ENCODE data around the gene MAPKAPK2. TPM values are rescaled to one million over a fixed set of nuclear protein-coding genes. Genes with fewer than 3 reads are reported as not detected.

The MAPKAPK2 gene
- total and polyA plus RNA-seq, 2 donors (not counting 1 experiment from before 2014, with no cell fraction given): 60.3 to 85.8 TPM

DNA sequence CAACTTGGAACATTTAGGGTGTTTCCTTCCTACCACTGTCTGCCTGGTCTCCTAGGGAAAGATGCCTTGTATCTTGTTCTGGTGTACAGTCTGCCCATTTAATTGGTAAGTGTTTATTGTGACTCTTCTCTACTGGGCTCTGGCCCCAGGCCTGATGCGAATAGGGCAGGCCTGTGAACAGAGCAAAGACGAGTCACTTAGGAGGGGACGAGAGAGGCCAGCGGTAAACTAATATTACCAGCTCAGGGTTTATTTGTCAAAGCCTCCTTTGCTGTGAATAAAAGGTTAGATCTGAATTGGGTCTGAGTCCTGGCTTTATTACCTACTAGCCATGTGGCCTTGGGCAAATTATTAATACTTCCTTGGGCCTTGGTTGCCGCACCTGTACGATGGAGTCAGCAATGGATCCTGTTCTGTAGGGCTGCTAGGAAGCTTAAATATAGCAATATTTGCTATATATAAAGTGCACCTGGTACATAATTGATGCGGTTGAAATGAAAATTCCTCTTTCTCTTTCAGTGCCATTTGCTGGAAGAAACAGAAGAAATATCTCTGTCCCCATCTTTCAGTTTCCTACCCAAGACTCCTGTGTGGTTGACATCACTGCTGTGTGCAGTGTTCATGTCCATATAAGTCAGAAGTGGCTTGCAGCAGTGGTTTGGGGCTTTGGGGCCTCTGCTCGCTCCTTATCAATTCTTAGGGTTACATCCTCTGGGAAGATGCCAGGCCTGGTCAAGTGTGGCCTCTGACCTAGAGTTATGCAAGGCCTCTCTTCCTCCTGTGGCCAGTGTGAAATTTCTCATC lies 32.4 kb downstream of the MAPKAPK2 start:
- H3K4me3 ChIP-seq (ENCODE audit: control extremely low read depth in 1 of 5, extremely low read depth in 1 of 5, insufficient read depth in 1 of 5, low read depth in 2 of 5, low read length in 4 of 5): no peak overlapping the region
- H3K27me3 ChIP-seq (replicated peaks in 1 of 4; ENCODE audit: control extremely low read depth in 1 of 4, control insufficient read depth in 3 of 4, insufficient read depth in 4 of 4, low read length in 3 of 4): no peaks in the 10 kb centered on the region
- Mint-ChIP-seq H3K27me3 (no peaks in the 10 kb centered on the region), H3K4me1 (peaks cover 81% of the 10 kb centered on the region), H3K9me3 (ENCODE audit: insufficient read depth) (no peaks in the 10 kb centered on the region), H3K27ac (peak overlapping the region; percentile 81), H3K4me3 (peak overlapping the region; percentile 24)
- TF ChIP-seq, protein P1, sequence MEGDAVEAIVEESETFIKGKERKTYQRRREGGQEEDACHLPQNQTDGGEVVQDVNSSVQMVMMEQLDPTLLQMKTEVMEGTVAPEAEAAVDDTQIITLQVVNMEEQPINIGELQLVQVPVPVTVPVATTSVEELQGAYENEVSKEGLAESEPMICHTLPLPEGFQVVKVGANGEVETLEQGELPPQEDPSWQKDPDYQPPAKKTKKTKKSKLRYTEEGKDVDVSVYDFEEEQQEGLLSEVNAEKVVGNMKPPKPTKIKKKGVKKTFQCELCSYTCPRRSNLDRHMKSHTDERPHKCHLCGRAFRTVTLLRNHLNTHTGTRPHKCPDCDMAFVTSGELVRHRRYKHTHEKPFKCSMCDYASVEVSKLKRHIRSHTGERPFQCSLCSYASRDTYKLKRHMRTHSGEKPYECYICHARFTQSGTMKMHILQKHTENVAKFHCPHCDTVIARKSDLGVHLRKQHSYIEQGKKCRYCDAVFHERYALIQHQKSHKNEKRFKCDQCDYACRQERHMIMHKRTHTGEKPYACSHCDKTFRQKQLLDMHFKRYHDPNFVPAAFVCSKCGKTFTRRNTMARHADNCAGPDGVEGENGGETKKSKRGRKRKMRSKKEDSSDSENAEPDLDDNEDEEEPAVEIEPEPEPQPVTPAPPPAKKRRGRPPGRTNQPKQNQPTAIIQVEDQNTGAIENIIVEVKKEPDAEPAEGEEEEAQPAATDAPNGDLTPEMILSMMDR (IDR thresholded peaks at IDR 0.05): no peak
- TF ChIP-seq EZH2 (IDR thresholded peaks at IDR 0.05; ENCODE audit: borderline replicate concordance, insufficient read depth, low read depth, low read length, poor library complexity, severe bottlenecking): no peak
- H3K9ac ChIP-seq (ENCODE audit: low read length): no peak overlapping the region
- ChIA-PET POLR2A (interaction anchor here (0.6 kb wide), 1 partner anchor 98 kb away, joined by 3 read pairs; no protein-coding TSS in a partner anchor), CTCF (interaction anchor here (0.7 to 13.1 kb wide), 7 partner anchors 8 to 264 kb away, joined by 3 to 145 read pairs (median 5); no protein-coding TSS in a partner anchor)
- WGBS (ENCODE audit: insufficient coverage): 83% methylated on average over 5 of the region's 8 CpGs
- H2AFZ ChIP-seq (ENCODE audit: insufficient read depth, low read depth, low read length, poor library complexity, severe bottlenecking): no peak overlapping the region
- ATAC-seq (ENCODE audit: low read depth): no peak
- H3K79me2 ChIP-seq (ENCODE audit: control insufficient read depth, insufficient read depth, low read length): peaks cover 96% of the 10 kb centered on the region
- H3K4me2 ChIP-seq (replicated peaks; ENCODE audit: low read depth, low read length, poor library complexity, severe bottlenecking): peak overlapping the region; percentile 51
- peaks cover 86% of the 10 kb centered on the region for H4K20me1 ChIP-seq (ENCODE audit: control insufficient read depth, insufficient read depth, low read length, poor library complexity, severe bottlenecking)
- H3K4me1 ChIP-seq (ENCODE audit: control insufficient read depth in 2 of 2, insufficient read depth in 2 of 2, low read length in 2 of 2): peaks cover 70 to 77% of the 10 kb centered on the region in 2 donors
- H3K9me3 ChIP-seq (ENCODE audit: control extremely low read depth in 1 of 3, control insufficient read depth in 2 of 3, insufficient read depth in 1 of 3, low read length in 2 of 3): no peaks in the 10 kb centered on the region
- intact Hi-C loops (cut with micrococcal nuclease): loop anchor here (5.0 kb wide), 1 partner anchor 40 kb away; no protein-coding TSS in a partner anchor
- H3K36me3 ChIP-seq (replicated peaks in 1 of 2; ENCODE audit: control extremely low read depth in 1 of 2, control insufficient read depth in 1 of 2, extremely low read depth in 1 of 2, insufficient read depth in 2 of 2, low read length in 1 of 2): no peaks in the 10 kb centered on the region
- H3K27ac ChIP-seq (ENCODE audit: low read length in 2 of 2): peak overlapping the region; percentile 35 to 75
- DNase-seq: peak; percentile 49

DNA sequence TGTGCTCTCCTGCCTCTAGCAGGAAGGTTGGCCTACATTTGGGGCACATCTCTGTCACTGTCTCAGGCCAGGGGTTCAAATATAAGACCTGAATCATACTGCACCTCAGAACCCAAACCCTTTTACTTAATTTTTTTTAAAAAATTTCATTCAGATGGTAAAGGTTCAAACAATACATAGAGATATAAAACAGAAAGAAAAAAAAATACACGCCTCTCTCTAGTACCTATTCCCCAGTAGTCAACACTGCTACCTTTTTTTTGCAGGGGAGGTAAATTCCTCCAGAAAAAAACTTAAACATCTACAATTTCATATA lies 32.9 kb downstream of the MAPKAPK2 start:
- H3K27ac Mint-ChIP-seq: peak overlapping the region; percentile 81
- ChIA-PET POLR2A (interaction anchor here (1.2 kb wide), 1 partner anchor 10 kb away, joined by 3 read pairs; no protein-coding TSS in a partner anchor), CTCF (interaction anchor here (0.6 to 13.1 kb wide), 5 partner anchors 8 to 194 kb away, joined by 3 to 145 read pairs (median 5); no protein-coding TSS in a partner anchor)
- Histone ChIP-seq H3K9ac (ENCODE audit: low read length) (no peak overlapping the region), H4K20me1 (ENCODE audit: control insufficient read depth, insufficient read depth, low read length, poor library complexity, severe bottlenecking) (peaks cover 83% of the 10 kb centered on the region), H3K79me2 (ENCODE audit: control insufficient read depth, insufficient read depth, low read length) (peaks cover 96% of the 10 kb centered on the region), H2AFZ (ENCODE audit: insufficient read depth, low read depth, low read length, poor library complexity, severe bottlenecking) (no peak overlapping the region), H3K4me1 (ENCODE audit: control insufficient read depth in 2 of 2, insufficient read depth in 2 of 2, low read length in 2 of 2) (peaks cover 70 to 77% of the 10 kb centered on the region in 2 donors), H3K9me3 (ENCODE audit: control extremely low read depth in 1 of 3, control insufficient read depth in 2 of 3, insufficient read depth in 1 of 3, low read length in 2 of 3) (no peaks in the 10 kb centered on the region), H3K4me2 (replicated peaks; ENCODE audit: low read depth, low read length, poor library complexity, severe bottlenecking) (peak overlapping the region; percentile 51), H3K4me3 (ENCODE audit: control extremely low read depth in 1 of 5, extremely low read depth in 1 of 5, insufficient read depth in 1 of 5, low read depth in 2 of 5, low read length in 4 of 5) (no peak overlapping the region), H3K27ac (ENCODE audit: low read length in 2 of 2) (peak overlapping the region in 1 of 2 donors; percentile 75), H3K27me3 (replicated peaks in 1 of 4; ENCODE audit: control extremely low read depth in 1 of 4, control insufficient read depth in 3 of 4, insufficient read depth in 4 of 4, low read length in 3 of 4) (no peaks in the 10 kb centered on the region), H3K36me3 (replicated peaks in 1 of 2; ENCODE audit: control extremely low read depth in 1 of 2, control insufficient read depth in 1 of 2, extremely low read depth in 1 of 2, insufficient read depth in 2 of 2, low read length in 1 of 2) (peaks cover 0 to 2% of the 10 kb centered on the region in 2 experiments)
- peak overlapping the region; percentile 24 for H3K4me3 Mint-ChIP-seq
- TF ChIP-seq, protein P1 (IDR thresholded peaks at IDR 0.05): no peak
- TF ChIP-seq EZH2 (IDR thresholded peaks at IDR 0.05; ENCODE audit: borderline replicate concordance, insufficient read depth, low read depth, low read length, poor library complexity, severe bottlenecking): no peak
- DNase-seq: no peak
- no peaks in the 10 kb centered on the region for H3K27me3 Mint-ChIP-seq
- intact Hi-C loops (cut with micrococcal nuclease): loop anchor here (5.0 kb wide), 1 partner anchor 40 kb away; no protein-coding TSS in a partner anchor
- no CpG with 5 or more reads among the region's 1 CpG for WGBS (ENCODE audit: insufficient coverage)
- H3K9me3 Mint-ChIP-seq (ENCODE audit: insufficient read depth): no peaks in the 10 kb centered on the region
- peaks cover 80% of the 10 kb centered on the region for H3K4me1 Mint-ChIP-seq
- ATAC-seq (ENCODE audit: low read depth): no peak
